MM.1S (cell line): ENCODE measurements around the gene EPB41L3.

ENCODE experiments used
- DNase-seq: peaks from one replicate; pipeline ENCODE4 v3.0.0-alpha.2; 2015
- H2AFZ ChIP-seq: fragments of 300-600 bp; sonication (generic); 2 replicates; pipeline ENCODE4 v1.6.0; 2016; ENCODE audit warnings: antibody characterized with exemption, low read length
- H3F3A ChIP-seq: fragments of 300-600 bp; sonication (generic); 2 replicates; pipeline ENCODE4 v1.6.1; 2016; ENCODE audit warnings: mild to moderate bottlenecking, antibody characterized with exemption, low read length, moderate library complexity, mixed read lengths; ENCODE audit not compliant: insufficient read depth
- H3K27ac ChIP-seq: fragments of 300-600 bp; sonication (generic); 2 replicates; pipeline ENCODE4 v1.5.1; 2016; ENCODE audit warnings: mild to moderate bottlenecking, low read length
- H3K27me3 ChIP-seq: fragments of 300-600 bp; sonication (generic); replicated peaks from 2 replicates; pipeline ENCODE4 v1.6.0; 2016; ENCODE audit warnings: low read length; ENCODE audit not compliant: insufficient read depth
- H3K36me3 ChIP-seq: fragments of 300-600 bp; sonication (generic); replicated peaks from 2 replicates; pipeline ENCODE4 v1.6.1; 2016; ENCODE audit warnings: mild to moderate bottlenecking, low read length, mixed read lengths; ENCODE audit not compliant: insufficient read depth
- H3K4me1 ChIP-seq: fragments of 300-600 bp; sonication (generic); 2 replicates; pipeline ENCODE4 v1.6.1; 2016; ENCODE audit warnings: low read length, mixed read lengths
- H3K4me2 ChIP-seq: fragments of 300-600 bp; sonication (generic); 2 replicates; pipeline ENCODE4 v1.6.0; 2016; ENCODE audit warnings: low read depth, low read length
- H3K4me3 ChIP-seq: fragments of 300-600 bp; sonication (generic); 2 replicates; pipeline ENCODE4 v1.5.1; 2016; ENCODE audit warnings: low read length, mixed read lengths
- H3K79me2 ChIP-seq: fragments of 300-600 bp; sonication (generic); 2 replicates; pipeline ENCODE4 v1.6.1; 2016; ENCODE audit warnings: mixed run types, low read length, mixed read lengths
- H3K9ac ChIP-seq: fragments of 300-600 bp; sonication (generic); 2 replicates; pipeline ENCODE4 v1.6.1; 2016; ENCODE audit warnings: low read length, mixed read lengths
- H3K9me2 ChIP-seq: fragments of 300-600 bp; sonication (generic); replicated peaks from 2 replicates; pipeline ENCODE4 v1.6.1; 2016; ENCODE audit warnings: mild to moderate bottlenecking, low read length, mixed read lengths; ENCODE audit not compliant: insufficient read depth
- H3K9me3 ChIP-seq: fragments of 300-600 bp; sonication (generic); replicated peaks from 2 replicates; pipeline ENCODE4 v1.6.1; 2016; ENCODE audit warnings: mild to moderate bottlenecking, low read length, mixed read lengths; ENCODE audit not compliant: insufficient read depth
- H4K20me1 ChIP-seq: fragments of 300-600 bp; sonication (generic); 2 replicates; pipeline ENCODE4 v1.6.1; 2016; ENCODE audit warnings: mild to moderate bottlenecking, low read length, moderate library complexity, mixed read lengths; ENCODE audit not compliant: insufficient read depth
- EZH2 ChIP-seq: fragments of 300-600 bp; sonication (generic); optimal IDR thresholded peaks from 2 replicates; pipeline ENCODE3; 2017; ENCODE audit warnings: low read depth, mild to moderate bottlenecking, antibody characterized with exemption, low read length, mixed read lengths
- EZH2phosphoT487 ChIP-seq: fragments of 300-600 bp; sonication (generic); IDR thresholded peaks from 2 replicates; pipeline ENCODE4 v1.6.1; 2018; ENCODE audit warnings: antibody characterized with exemption, low read length
- TF ChIP-seq, protein P1 (sequence below): fragments of 300-600 bp; sonication (generic); IDR thresholded peaks from 2 replicates; pipeline ENCODE4 v1.5.1; 2016; ENCODE audit warnings: antibody characterized with exemption, low read length, mixed read lengths

EPB41L3 gene

DNA sequence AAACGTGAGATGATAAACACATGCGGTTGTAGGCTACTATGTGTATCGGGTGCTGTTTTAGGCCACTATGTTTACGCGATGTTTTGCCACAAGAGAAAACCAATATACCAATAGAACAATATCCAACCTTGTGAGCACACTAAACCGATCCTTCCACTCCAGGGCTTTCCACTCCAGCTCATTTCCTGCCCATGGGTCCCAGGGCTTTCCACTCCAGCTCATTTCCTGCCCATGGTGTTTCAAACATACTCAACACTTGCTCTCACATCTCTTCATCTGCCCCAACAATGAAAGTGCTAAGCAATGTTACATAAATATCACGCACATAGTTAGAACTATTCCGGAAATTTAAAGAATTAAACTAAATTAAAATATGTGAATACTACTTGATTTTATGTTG, 80.0 kb downstream of the EPB41L3 start:
- Histone ChIP-seq H3K36me3 (no peaks in the 10 kb centered on the region), H3K9me3 (no peaks in the 10 kb centered on the region), H3K4me2 (no peak overlapping the region), H2AFZ (no peak overlapping the region), H3K4me3 (no peak overlapping the region), H3K27ac (no peak overlapping the region), H3K4me1 (no peaks in the 10 kb centered on the region), H3K9me2 (no peaks in the 10 kb centered on the region), H3K9ac (no peak overlapping the region), H3K79me2 (no peaks in the 10 kb centered on the region), H3K27me3 (no peaks in the 10 kb centered on the region), H4K20me1 (no peaks in the 10 kb centered on the region), H3F3A (no peaks in the 10 kb centered on the region)
- TF ChIP-seq EZH2 (no peak), EZH2phosphoT487 (no peak)
- TF ChIP-seq, protein P1, sequence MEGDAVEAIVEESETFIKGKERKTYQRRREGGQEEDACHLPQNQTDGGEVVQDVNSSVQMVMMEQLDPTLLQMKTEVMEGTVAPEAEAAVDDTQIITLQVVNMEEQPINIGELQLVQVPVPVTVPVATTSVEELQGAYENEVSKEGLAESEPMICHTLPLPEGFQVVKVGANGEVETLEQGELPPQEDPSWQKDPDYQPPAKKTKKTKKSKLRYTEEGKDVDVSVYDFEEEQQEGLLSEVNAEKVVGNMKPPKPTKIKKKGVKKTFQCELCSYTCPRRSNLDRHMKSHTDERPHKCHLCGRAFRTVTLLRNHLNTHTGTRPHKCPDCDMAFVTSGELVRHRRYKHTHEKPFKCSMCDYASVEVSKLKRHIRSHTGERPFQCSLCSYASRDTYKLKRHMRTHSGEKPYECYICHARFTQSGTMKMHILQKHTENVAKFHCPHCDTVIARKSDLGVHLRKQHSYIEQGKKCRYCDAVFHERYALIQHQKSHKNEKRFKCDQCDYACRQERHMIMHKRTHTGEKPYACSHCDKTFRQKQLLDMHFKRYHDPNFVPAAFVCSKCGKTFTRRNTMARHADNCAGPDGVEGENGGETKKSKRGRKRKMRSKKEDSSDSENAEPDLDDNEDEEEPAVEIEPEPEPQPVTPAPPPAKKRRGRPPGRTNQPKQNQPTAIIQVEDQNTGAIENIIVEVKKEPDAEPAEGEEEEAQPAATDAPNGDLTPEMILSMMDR: no peak
- no peak for DNase-seq

DNA sequence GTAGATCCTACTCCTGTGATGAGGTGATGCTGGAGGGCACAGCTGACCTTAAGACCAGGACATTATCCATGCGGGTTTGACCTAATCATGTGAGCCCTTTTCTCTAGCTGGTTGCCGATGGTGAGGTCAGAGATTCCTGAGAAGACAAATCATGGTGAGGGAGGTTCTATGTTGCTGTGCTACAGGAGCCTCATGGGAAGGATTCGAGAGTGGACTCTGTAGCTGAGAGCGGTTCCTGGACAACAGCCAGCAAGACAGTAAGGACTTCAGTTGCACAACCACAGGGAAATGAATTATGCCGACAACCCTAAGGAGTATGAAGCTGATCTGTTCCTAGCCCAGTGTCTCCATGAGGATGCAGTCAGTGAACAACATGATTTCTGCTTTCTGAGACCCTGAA, 80.4 kb downstream of the EPB41L3 start:
- H3K27ac ChIP-seq: no peak overlapping the region
- TF ChIP-seq EZH2phosphoT487 (no peak), EZH2 (no peak)
- TF ChIP-seq, protein P1: no peak
- H3K4me2 ChIP-seq: no peak overlapping the region
- H3K27me3 ChIP-seq: no peaks in the 10 kb centered on the region
- no peaks in the 10 kb centered on the region for H3F3A ChIP-seq
- H3K9me2 ChIP-seq: no peaks in the 10 kb centered on the region
- H3K4me1 ChIP-seq: no peaks in the 10 kb centered on the region
- H2AFZ ChIP-seq: no peak overlapping the region
- H4K20me1 ChIP-seq: no peaks in the 10 kb centered on the region
- no peaks in the 10 kb centered on the region for H3K9me3 ChIP-seq
- no peak overlapping the region for H3K4me3 ChIP-seq
- no peaks in the 10 kb centered on the region for H3K36me3 ChIP-seq
- no peak overlapping the region for H3K9ac ChIP-seq
- DNase-seq: no peak
- H3K79me2 ChIP-seq: no peaks in the 10 kb centered on the region

DNA sequence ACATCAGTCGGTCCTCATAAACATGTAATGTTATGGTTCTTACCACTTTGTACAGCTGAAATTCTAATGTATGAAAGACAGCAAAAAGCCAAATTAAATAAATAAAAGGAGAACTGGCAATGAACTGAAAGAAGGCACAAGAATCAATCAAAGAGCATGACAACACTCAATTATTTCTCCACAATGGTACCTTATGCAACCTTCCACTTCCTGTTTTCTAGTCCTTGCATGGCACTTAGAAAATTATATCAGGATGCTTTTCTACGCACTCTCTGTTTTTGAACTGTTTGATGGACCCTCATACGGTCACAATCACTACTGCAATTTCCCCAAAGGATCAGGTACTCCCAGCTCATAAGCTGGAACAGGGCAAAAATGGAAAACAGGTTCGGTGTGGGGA, 81.6 kb downstream of the EPB41L3 start:
- TF ChIP-seq, protein P1: no peak
- no peak for TF ChIP-seq EZH2phosphoT487
- no peak for TF ChIP-seq EZH2
- Histone ChIP-seq H4K20me1 (no peaks in the 10 kb centered on the region), H3K27me3 (no peaks in the 10 kb centered on the region), H3K4me1 (0 out of 2 replicates have a peak, but pooled peaks cover 3% of the 10 kb centered on the region), H3K36me3 (no peaks in the 10 kb centered on the region), H3K9ac (no peak overlapping the region), H3K9me2 (no peaks in the 10 kb centered on the region), H3K9me3 (no peaks in the 10 kb centered on the region), H3K79me2 (no peaks in the 10 kb centered on the region), H3K4me3 (no peak overlapping the region), H2AFZ (no peak overlapping the region), H3K27ac (no peak overlapping the region), H3K4me2 (no peak overlapping the region), H3F3A (no peaks in the 10 kb centered on the region)
- no peak for DNase-seq
